H1 (cell line): ENCODE data around the gene CYP4V2. TPM values are rescaled to one million over a fixed set of nuclear protein-coding genes. Genes with fewer than 3 reads are reported as not detected.

Source experiments
- CTCF ChIA-PET: fragments of 300-600 bp; sonication (Branson Sonifier 250); formaldehyde crosslinking; loops from one replicate; lab custom pipeline; 2021; ENCODE audit not compliant: partially characterized antibody; lab: Charles Lee
- POLR2A ChIA-PET: fragments of 300-600 bp; sonication (Branson Sonifier 250); formaldehyde crosslinking; loops from one replicate; lab custom pipeline; 2021; ENCODE audit warnings: inconsistent platforms; ENCODE audit not compliant: partially characterized antibody; lab: Charles Lee
- DNase-seq, 2 experiments: peaks; one replicate each; pipeline versions ENCODE4 v3.0.0 to v3.0.0-alpha.2; 2010 to 2022; ENCODE audit warnings: low spot score in 2 of 2, low read depth in 1 of 2, mixed read lengths in 1 of 2
- FAIRE-seq: peaks from 2 replicates; lab custom pipeline; 2011; peaks lifted over from hg19 to GRCh38; lab: Jason Lieb, UNC
- H2AFZ ChIP-seq: 2 replicates; pipeline ENCODE4 v1.8.1; 2012; ENCODE audit warnings: low read length, inconsistent platforms
- H2AK5ac ChIP-seq: 2 replicates; pipeline ENCODE4 v1.6.1; 2013; ENCODE audit warnings: low read depth, low read length
- H2BK120ac ChIP-seq: replicated peaks from 2 replicates; pipeline ENCODE3; 2013; ENCODE audit warnings: low read depth, low read length, inconsistent platforms
- H2BK12ac ChIP-seq: 2 replicates; pipeline ENCODE4 v1.6.1; 2013; ENCODE audit warnings: low read depth, low read length
- H2BK15ac ChIP-seq: 2 replicates; pipeline ENCODE4 v1.6.1; 2013; ENCODE audit warnings: low read length
- H2BK20ac ChIP-seq: 2 replicates; pipeline ENCODE4 v1.6.1; 2013; ENCODE audit warnings: low read length
- H2BK5ac ChIP-seq: 2 replicates; pipeline ENCODE4 v1.6.1; 2013; ENCODE audit warnings: low read depth, low read length
- H3K14ac ChIP-seq: 2 replicates; pipeline ENCODE4 v1.6.1; 2013; ENCODE audit warnings: inconsistent platforms; ENCODE audit not compliant: insufficient read length
- H3K18ac ChIP-seq: 2 replicates; pipeline ENCODE4 v1.6.1; 2013; ENCODE audit warnings: low read length; ENCODE audit errors: extremely low read depth
- H3K23ac ChIP-seq: 2 replicates; pipeline ENCODE4 v1.6.1; 2013; ENCODE audit warnings: inconsistent platforms; ENCODE audit not compliant: insufficient read length
- H3K23me2 ChIP-seq: 2 replicates; pipeline ENCODE4 v1.6.1; 2013; ENCODE audit warnings: low read depth, low read length
- H3K27ac ChIP-seq: 2 replicates; pipeline ENCODE4 v1.6.1; 2011; ENCODE audit warnings: low read depth, low read length, inconsistent platforms
- H3K27me3 ChIP-seq, 4 experiments: replicated peaks in 1 of 4; 1 replicate in 1 of 4; 2 replicates in 3 of 4; pipeline versions ENCODE4 v1.6.1 to v1.8.1; 2011 to 2013; ENCODE audit warnings: low read length in 3 of 4, mild to moderate bottlenecking in 3 of 4, inconsistent platforms in 2 of 4, mixed read lengths in 2 of 4, moderate library complexity in 1 of 4; ENCODE audit not compliant: control insufficient read depth in 3 of 4, insufficient read depth in 3 of 4; ENCODE audit errors: extremely low read depth in 1 of 4
- H3K36me3 ChIP-seq, 4 experiments: 2 replicates each; pipeline versions ENCODE4 v1.6.1 to v1.8.1; 2011 to 2013; ENCODE audit warnings: mild to moderate bottlenecking in 4 of 4, low read length in 3 of 4, moderate library complexity in 2 of 4, control low read depth in 1 of 4, inconsistent platforms in 1 of 4; ENCODE audit not compliant: insufficient read depth in 4 of 4, control insufficient read depth in 2 of 4
- H3K4ac ChIP-seq: replicated peaks from 2 replicates; pipeline ENCODE3; 2013; ENCODE audit warnings: low read length, low read depth, mixed read lengths, inconsistent platforms; ENCODE audit not compliant: insufficient read length
- H3K4me1 ChIP-seq, 4 experiments: replicated peaks in 1 of 4; 1 replicate in 1 of 4; 2 replicates in 3 of 4; pipeline versions ENCODE4 v1.6.1 to v1.8.1; 2011 to 2013; ENCODE audit warnings: low read length in 3 of 4, inconsistent platforms in 2 of 4, mixed read lengths in 1 of 4; ENCODE audit not compliant: insufficient read depth in 4 of 4, control insufficient read depth in 3 of 4
- H3K4me2 ChIP-seq, 2 experiments: 2 replicates each; pipeline versions ENCODE4 v1.6.1 to v1.8.1; 2011 to 2013; ENCODE audit warnings: low read depth in 2 of 2, low read length in 2 of 2, control low read depth in 1 of 2, inconsistent platforms in 1 of 2, mild to moderate bottlenecking in 1 of 2; ENCODE audit not compliant: insufficient read depth in 1 of 2
- H3K4me3 ChIP-seq, 4 experiments: fragments of 200-600, 300-600 bp in 1 of 4; sonication (generic), shearing (Covaris generic), sonication (Bioruptor Twin) in 1 of 4; 2 replicates each; pipeline versions ENCODE4 v1.5.1 to v1.8.1; 2011 to 2016; ENCODE audit warnings: low read length in 4 of 4, low read depth in 3 of 4, control low read depth in 2 of 4, inconsistent platforms in 2 of 4, mild to moderate bottlenecking in 2 of 4, mixed read lengths in 1 of 4, moderate library complexity in 1 of 4; ENCODE audit not compliant: insufficient read depth in 2 of 4; ENCODE audit errors: extremely low read depth in 1 of 4
- H3K56ac ChIP-seq: replicated peaks from 2 replicates; pipeline ENCODE3; 2013; ENCODE audit warnings: low read depth, mild to moderate bottlenecking, mixed read lengths, low read length, inconsistent platforms; ENCODE audit not compliant: insufficient read length
- H3K79me1 ChIP-seq: 2 replicates; pipeline ENCODE4 v1.6.1; 2013; ENCODE audit warnings: low read depth, low read length, control low read depth
- H3K79me2 ChIP-seq, 2 experiments: 2 replicates each; pipeline versions ENCODE4 v1.6.1 to v1.8.1; 2012 to 2013; ENCODE audit warnings: low read length in 2 of 2, mild to moderate bottlenecking in 2 of 2, inconsistent platforms in 1 of 2; ENCODE audit not compliant: insufficient read depth in 2 of 2, control insufficient read depth in 1 of 2
- H3K9ac ChIP-seq, 4 experiments: replicated peaks in 1 of 4; 1 replicate in 1 of 4; 2 replicates in 3 of 4; pipeline versions ENCODE4 v1.6.1 to v1.8.1; 2011 to 2013; ENCODE audit warnings: low read depth in 3 of 4, low read length in 3 of 4, control low read depth in 2 of 4, mild to moderate bottlenecking in 2 of 4, moderate library complexity in 2 of 4, inconsistent platforms in 1 of 4; ENCODE audit errors: extremely low read depth in 1 of 4
- H3K9me3 ChIP-seq, 2 experiments: 2 replicates each; pipeline versions ENCODE4 v1.6.1 to v1.8.1; 2012 to 2013; ENCODE audit warnings: mild to moderate bottlenecking in 2 of 2, moderate library complexity in 2 of 2, control low read depth in 1 of 2, inconsistent platforms in 1 of 2, low read depth in 1 of 2, low read length in 1 of 2, mixed read lengths in 1 of 2; ENCODE audit not compliant: insufficient read depth in 2 of 2
- H4K20me1 ChIP-seq, 2 experiments: replicated peaks in 1 of 2; 2 replicates each; pipeline versions ENCODE3 to v1.8.1; 2011 to 2013; ENCODE audit warnings: inconsistent platforms in 2 of 2, low read length in 2 of 2, mild to moderate bottlenecking in 1 of 2; ENCODE audit not compliant: insufficient read depth in 2 of 2, control insufficient read depth in 1 of 2
- H4K5ac ChIP-seq: 2 replicates; pipeline ENCODE4 v1.6.1; 2013; ENCODE audit warnings: low read length, low read depth, mixed read lengths, inconsistent platforms; ENCODE audit not compliant: insufficient read length
- H4K8ac ChIP-seq: 2 replicates; pipeline ENCODE4 v1.8.0; 2013; ENCODE audit warnings: mild to moderate bottlenecking, moderate library complexity, low read length, inconsistent platforms; ENCODE audit not compliant: insufficient read depth; ENCODE audit errors: extremely low read depth
- H4K91ac ChIP-seq: replicated peaks from 2 replicates; pipeline ENCODE3; 2013; ENCODE audit warnings: low read length, mixed read lengths, inconsistent platforms; ENCODE audit not compliant: insufficient read length
- EGR1 ChIP-seq: IDR thresholded peaks from 2 replicates; pipeline ENCODE4 v1.6.1; 2011; ENCODE audit warnings: low read depth, low read length, borderline replicate concordance
- FOSL1 ChIP-seq: IDR thresholded peaks from 2 replicates; pipeline ENCODE4 v1.6.1; 2011; ENCODE audit warnings: mild to moderate bottlenecking, low read depth, low read length, moderate library complexity; ENCODE audit not compliant: insufficient read depth
- HDAC2 ChIP-seq, 2 experiments: fragments of 300-600 bp in 1 of 2; sonication (generic) in 1 of 2; IDR thresholded peaks; 2 replicates each; pipeline ENCODE4 v1.6.1; 2011 to 2012; ENCODE audit warnings: low read depth in 2 of 2, low read length in 2 of 2, mild to moderate bottlenecking in 2 of 2, moderate library complexity in 2 of 2, borderline replicate concordance in 1 of 2, inconsistent platforms in 1 of 2
- HDAC6 ChIP-seq: IDR thresholded peaks from one replicate; pipeline ENCODE4 v1.7.1; 2012; ENCODE audit warnings: low read depth, mild to moderate bottlenecking, inconsistent platforms, low read length, moderate library complexity
- MAFK ChIP-seq: IDR thresholded peaks from 2 replicates; pipeline ENCODE4 v1.6.1; 2012; ENCODE audit warnings: low read depth, mild to moderate bottlenecking, improper control_type of control experiment, low read length
- NANOG ChIP-seq: IDR thresholded peaks from 2 replicates; pipeline ENCODE4 v1.6.1; 2011; ENCODE audit warnings: low read length, low read depth, mild to moderate bottlenecking, inconsistent platforms; ENCODE audit not compliant: insufficient read depth, poor library complexity, severe bottlenecking
- POLR2AphosphoS5 ChIP-seq: IDR thresholded peaks from 2 replicates; pipeline ENCODE4 v1.6.1; 2011; ENCODE audit warnings: low read depth, low read length
- SIX5 ChIP-seq: IDR thresholded peaks from 2 replicates; pipeline ENCODE4 v1.6.1; 2011; ENCODE audit warnings: mild to moderate bottlenecking, low read depth, low read length
- SRF ChIP-seq: IDR thresholded peaks from 2 replicates; pipeline ENCODE4 v1.6.1; 2011; ENCODE audit warnings: mild to moderate bottlenecking, low read depth, low read length, moderate library complexity
- TEAD4 ChIP-seq: IDR thresholded peaks from 2 replicates; pipeline ENCODE4 v1.6.1; 2012; ENCODE audit warnings: low read depth, low read length, inconsistent platforms, mixed read lengths
- WGBS, 2 experiments: shearing (Covaris generic) in 1 of 2; methylation state at CpG; one replicate each; pipeline versions ENCODE4 v1.1.6 to v1.1.7; 2013 to 2015; ENCODE audit warnings: low lambda C conversion rate in 2 of 2, mixed read lengths in 2 of 2, inconsistent platforms in 1 of 2, low coverage in 1 of 2, missing lambda C conversion rate in 1 of 2; ENCODE audit not compliant: insufficient replicate concordance in 2 of 2, insufficient coverage in 1 of 2, insufficient read length in 1 of 2; ENCODE audit errors: extremely low coverage in 1 of 2, missing lambda C conversion rate in 1 of 2; 5-methylcytosine and 5-hydroxymethylcytosine counted together
- polyA plus RNA-seq, 7 experiments: library from polyadenylated mRNA; depleted of rRNA in 3 of 7; stranded (reverse) in 5 of 7; unstranded in 2 of 7; fragments of >200 nt in 5 of 7; fragments of 200-250 nt in 2 of 7; gene quantifications; 1 replicate in 5 of 7; 2 replicates in 1 of 7; 4 replicates in 1 of 7; pipeline versions ENCODE4 v1.2.1 to v1.2.3, GENCODE V29; 2011 to 2013; ENCODE audit warnings: missing spikeins in 2 of 7, mixed read lengths in 2 of 7
- total RNA-seq: library from RNA; stranded (reverse); fragmentation: NEBNext Ultra II Directional; extraction: Animal tissue kit (Norgen Biotek cat#: 25700); gene quantifications from 2 replicates; pipeline ENCODE4 v1.2.1, GENCODE V29; 2021
- TF ChIP-seq, protein P1 (sequence below): IDR thresholded peaks from 2 replicates; pipeline ENCODE4 v1.6.1; 2011; ENCODE audit warnings: low read depth, mild to moderate bottlenecking, low read length; ENCODE audit not compliant: insufficient read depth

Gene CYP4V2
- total and polyA plus RNA-seq, 2 of the 8 experiments (the other 6 are each of a cell fraction or from before 2014, with no cell fraction given): 0.65 to 1.0 TPM

GRCh38 chr4:186236126-186236525 lies 44.8 kb downstream of the CYP4V2 start:
- H2AFZ ChIP-seq: no peak overlapping the region
- H2BK120ac ChIP-seq: no peak overlapping the region
- H2BK15ac ChIP-seq: no peak overlapping the region
- no peak overlapping the region for H4K91ac ChIP-seq
- FAIRE-seq (no peak), DNase-seq (no peak)
- H3K36me3 ChIP-seq: peaks cover 0 to under 1% (median 0%) of the 10 kb centered on the region in 4 experiments; a peak in 1 of 8 replicates
- H3K4ac ChIP-seq: no peak overlapping the region
- ChIA-PET CTCF (interaction anchor here (0.7 kb wide), 1 partner anchor 38 kb away, joined by 4 read pairs; no protein-coding TSS in a partner anchor), POLR2A (interaction anchor here (0.7 to 2.2 kb wide), 2 partner anchors 12 to 484 kb away, joined by 3 to 15 read pairs; no protein-coding TSS in a partner anchor)
- no peak overlapping the region for H2AK5ac ChIP-seq
- H3K79me2 ChIP-seq: no peaks in the 10 kb centered on the region
- no peak overlapping the region for H4K8ac ChIP-seq
- H3K27ac ChIP-seq: no peak overlapping the region
- no peaks in the 10 kb centered on the region for H3K27me3 ChIP-seq
- no peak overlapping the region for H3K56ac ChIP-seq
- H3K18ac ChIP-seq: no peak overlapping the region
- H2BK12ac ChIP-seq: no peak overlapping the region
- H2BK20ac ChIP-seq: no peak overlapping the region
- no peak overlapping the region for H3K9ac ChIP-seq
- 97% methylated on average over 4 of the region's 4 CpGs; no CpG with 5 or more reads in 1 of the 2 experiments for WGBS, 2 experiments
- H3K4me3 ChIP-seq: no peak overlapping the region
- H3K4me1 ChIP-seq: peaks cover 0 to 4% (median 1%) of the 10 kb centered on the region in 4 experiments; a peak in 2 of 7 replicates
- no peaks in the 10 kb centered on the region for H3K79me1 ChIP-seq
- H3K14ac ChIP-seq: no peak overlapping the region
- no peak overlapping the region for H2BK5ac ChIP-seq
- H4K5ac ChIP-seq: no peak overlapping the region
- no peak overlapping the region for H3K4me2 ChIP-seq
- no peaks in the 10 kb centered on the region; a peak in 1 of 4 replicates for H3K9me3 ChIP-seq
- no peak overlapping the region for H3K23ac ChIP-seq
- H4K20me1 ChIP-seq: no peaks in the 10 kb centered on the region
- no peaks in the 10 kb centered on the region; the same call in 1 of the 2 replicates for H3K23me2 ChIP-seq
- TF ChIP-seq HDAC2 (IDR thresholded peaks at IDR 0.05; ENCODE audit: borderline replicate concordance in 1 of 2, low read depth in 2 of 2, low read length in 2 of 2) (no peak), EGR1 (no peak), SIX5 (no peak), MAFK (no peak), HDAC6 (no peak), NANOG (no peak), TEAD4 (no peak), FOSL1 (no peak), POLR2AphosphoS5 (no peak), SRF (no peak)
- TF ChIP-seq, protein P1, sequence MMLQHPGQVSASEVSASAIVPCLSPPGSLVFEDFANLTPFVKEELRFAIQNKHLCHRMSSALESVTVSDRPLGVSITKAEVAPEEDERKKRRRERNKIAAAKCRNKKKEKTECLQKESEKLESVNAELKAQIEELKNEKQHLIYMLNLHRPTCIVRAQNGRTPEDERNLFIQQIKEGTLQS: no peak
